ENCODE measurements around the gene LRRK1. TPM values are rescaled to one million over a fixed set of nuclear protein-coding genes. Genes with fewer than 3 reads are reported as not detected.
A peak's percentile ranks its signal among the peaks of the same experiment; 100 is the strongest.

The LRRK1 gene
- total RNA-seq, 4 donors from 2014 or later = 14.1 to 31.5 (median 16.8) TPM

DNA sequence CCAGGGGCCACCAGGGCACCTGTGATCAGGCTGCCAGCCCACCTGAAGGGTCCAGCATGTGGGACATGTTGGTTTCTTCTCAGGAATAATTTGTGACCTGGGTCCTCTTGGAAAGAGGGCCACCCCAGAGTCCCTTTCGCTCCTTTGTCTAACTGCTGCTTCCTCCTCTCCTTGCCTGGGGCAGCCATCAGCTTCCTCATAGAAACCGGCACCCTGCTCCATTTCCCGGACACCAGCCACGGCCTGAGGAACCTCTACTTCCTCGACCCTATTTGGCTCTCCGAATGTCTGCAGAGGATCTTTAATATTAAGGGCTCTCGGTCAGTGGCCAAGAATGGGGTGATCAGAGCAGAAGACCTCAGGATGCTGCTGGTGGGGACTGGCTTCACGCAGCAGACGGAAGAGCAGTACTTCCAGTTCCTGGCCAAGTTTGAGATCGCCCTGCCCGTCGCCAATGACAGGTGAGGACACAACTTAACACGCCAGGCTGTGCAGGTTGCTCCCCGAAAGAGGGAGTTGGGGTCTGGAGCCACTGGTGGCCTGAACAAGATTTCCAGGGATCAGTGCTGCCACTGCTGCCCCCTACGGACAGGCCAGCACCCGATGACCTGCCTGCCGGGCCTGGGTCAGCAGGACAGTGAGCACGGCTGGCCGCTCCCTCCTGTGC, 109.7 kb downstream of the LRRK1 start:
- 88 to 91% methylated on average over 17 to 19 of the region's 19 CpGs for WGBS, 2 donors
- H3K9me3 ChIP-seq = no peaks in the 10 kb centered on the region
- no peak for DNase-seq (ENCODE audit: low spot score in 2 of 2)
- H3K27me3 ChIP-seq = no peaks in the 10 kb centered on the region
- H3K4me1 ChIP-seq = peaks cover 0 to 8% (median 7%) of the 10 kb centered on the region in 4 donors
- no peak for TF ChIP-seq EP300 (IDR thresholded peaks at IDR 0.05)
- TF ChIP-seq, protein P1, sequence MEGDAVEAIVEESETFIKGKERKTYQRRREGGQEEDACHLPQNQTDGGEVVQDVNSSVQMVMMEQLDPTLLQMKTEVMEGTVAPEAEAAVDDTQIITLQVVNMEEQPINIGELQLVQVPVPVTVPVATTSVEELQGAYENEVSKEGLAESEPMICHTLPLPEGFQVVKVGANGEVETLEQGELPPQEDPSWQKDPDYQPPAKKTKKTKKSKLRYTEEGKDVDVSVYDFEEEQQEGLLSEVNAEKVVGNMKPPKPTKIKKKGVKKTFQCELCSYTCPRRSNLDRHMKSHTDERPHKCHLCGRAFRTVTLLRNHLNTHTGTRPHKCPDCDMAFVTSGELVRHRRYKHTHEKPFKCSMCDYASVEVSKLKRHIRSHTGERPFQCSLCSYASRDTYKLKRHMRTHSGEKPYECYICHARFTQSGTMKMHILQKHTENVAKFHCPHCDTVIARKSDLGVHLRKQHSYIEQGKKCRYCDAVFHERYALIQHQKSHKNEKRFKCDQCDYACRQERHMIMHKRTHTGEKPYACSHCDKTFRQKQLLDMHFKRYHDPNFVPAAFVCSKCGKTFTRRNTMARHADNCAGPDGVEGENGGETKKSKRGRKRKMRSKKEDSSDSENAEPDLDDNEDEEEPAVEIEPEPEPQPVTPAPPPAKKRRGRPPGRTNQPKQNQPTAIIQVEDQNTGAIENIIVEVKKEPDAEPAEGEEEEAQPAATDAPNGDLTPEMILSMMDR (IDR thresholded peaks at IDR 0.05) = no peak
- no peak for TF ChIP-seq POLR2A (IDR thresholded peaks at IDR 0.05)
- H3K36me3 ChIP-seq = peaks cover 0 to 67% (median 0%) of the 10 kb centered on the region in 3 donors
- H3K27ac ChIP-seq = no peak overlapping the region
- H3K4me3 ChIP-seq = no peak overlapping the region

- WGBS, 2 donors = 90% methylated on average over 9 of the region's 9 CpGs
- Histone ChIP-seq H3K36me3 (peaks cover 0 to 75% (median 0%) of the 10 kb centered on the region in 3 donors), H3K4me3 (no peak overlapping the region), H3K4me1 (no peaks in the 10 kb centered on the region), H3K9me3 (peaks cover 0 to under 1% (median 0%) of the 10 kb centered on the region in 4 donors), H3K27ac (no peak overlapping the region), H3K27me3 (no peaks in the 10 kb centered on the region)
- TF ChIP-seq, protein P1 (IDR thresholded peaks at IDR 0.05) = no peak
- no peak for TF ChIP-seq POLR2A (IDR thresholded peaks at IDR 0.05)
- DNase-seq (ENCODE audit: low spot score in 2 of 2) = peak in 1 of 2 donors; percentile 3
Observed at GRCh38 chr15:101029971-101030661, 111.0 kb downstream of the LRRK1 start.

DNA sequence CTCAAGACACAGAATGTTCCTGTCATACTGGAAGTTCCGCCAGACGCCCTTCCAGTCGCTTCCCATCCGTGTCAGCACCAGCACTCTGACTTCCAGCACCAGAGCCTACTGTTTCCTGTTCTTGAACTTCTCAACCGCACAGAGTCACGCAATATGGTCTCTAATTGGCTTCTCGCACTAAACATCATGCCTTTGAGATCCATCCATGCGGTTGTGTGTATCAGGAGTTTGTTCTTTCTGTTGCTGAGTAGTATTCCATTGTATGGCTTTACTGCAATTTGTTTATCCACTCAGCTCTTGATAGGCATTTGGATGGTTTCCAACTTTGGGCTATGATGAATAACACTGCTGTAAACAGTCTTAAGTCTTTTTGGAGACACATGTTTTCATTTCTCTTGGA, 112.1 kb downstream of the LRRK1 start:
- no peak overlapping the region for H3K27ac ChIP-seq
- H3K36me3 ChIP-seq = peaks cover 0 to 77% (median 0%) of the 10 kb centered on the region in 3 donors
- H3K4me1 ChIP-seq = no peaks in the 10 kb centered on the region
- DNase-seq (ENCODE audit: low spot score in 2 of 2) = no peak
- H3K27me3 ChIP-seq = no peaks in the 10 kb centered on the region
- WGBS, 2 donors = 84 to 85% methylated on average over 8 of the region's 8 CpGs
- no peak for TF ChIP-seq POLR2A (IDR thresholded peaks at IDR 0.05)
- TF ChIP-seq, protein P1 (IDR thresholded peaks at IDR 0.05) = no peak
- TF ChIP-seq EP300 (IDR thresholded peaks at IDR 0.05) = no peak
- peaks cover 0 to 10% (median 0%) of the 10 kb centered on the region in 4 donors for H3K9me3 ChIP-seq
- no peak overlapping the region for H3K4me3 ChIP-seq

GRCh38 chr15:101033801-101034200, 114.6 kb downstream of the LRRK1 start:
- peaks cover 0 to 80% (median 0%) of the 10 kb centered on the region in 3 donors for H3K36me3 ChIP-seq
- no peaks in the 10 kb centered on the region for H3K27me3 ChIP-seq
- no peaks in the 10 kb centered on the region for H3K4me1 ChIP-seq
- peaks cover 0 to 13% (median 0%) of the 10 kb centered on the region in 4 donors for H3K9me3 ChIP-seq
- 91 to 97% methylated on average over 3 of the region's 3 CpGs for WGBS, 2 donors
- H3K27ac ChIP-seq = no peak overlapping the region
- TF ChIP-seq EP300 (IDR thresholded peaks at IDR 0.05) (no peak), POLR2A (IDR thresholded peaks at IDR 0.05) (no peak)
- TF ChIP-seq, protein P1 (IDR thresholded peaks at IDR 0.05) = no peak
- no peak for DNase-seq (ENCODE audit: low spot score in 2 of 2)
- H3K4me3 ChIP-seq = no peak overlapping the region

GRCh38 chr15:101035611-101036010, 116.5 kb downstream of the LRRK1 start:
- H3K4me1 ChIP-seq = no peaks in the 10 kb centered on the region
- no peaks in the 10 kb centered on the region for H3K27me3 ChIP-seq
- H3K4me3 ChIP-seq = no peak overlapping the region
- no peak for DNase-seq (ENCODE audit: low spot score in 2 of 2)
- H3K9me3 ChIP-seq = peaks cover 0 to 13% (median 0%) of the 10 kb centered on the region in 4 donors
- H3K27ac ChIP-seq = no peak overlapping the region
- peaks cover 0 to 62% (median 0%) of the 10 kb centered on the region in 3 donors for H3K36me3 ChIP-seq
- TF ChIP-seq, protein P1 (IDR thresholded peaks at IDR 0.05) = no peak
